GM03348 (cell line): ENCODE data around the gene RPS8.
"Not testable (repeated sequence)": the region's sequence is repeated elsewhere in the genome, so short reads cannot be mapped to it uniquely, and the experiment has no call there.

Experiments used
- DNase-seq: peaks from one replicate; pipeline ENCODE4 v3.0.0; 2012; ENCODE audit warnings: low spot score

RPS8 gene

DNA sequence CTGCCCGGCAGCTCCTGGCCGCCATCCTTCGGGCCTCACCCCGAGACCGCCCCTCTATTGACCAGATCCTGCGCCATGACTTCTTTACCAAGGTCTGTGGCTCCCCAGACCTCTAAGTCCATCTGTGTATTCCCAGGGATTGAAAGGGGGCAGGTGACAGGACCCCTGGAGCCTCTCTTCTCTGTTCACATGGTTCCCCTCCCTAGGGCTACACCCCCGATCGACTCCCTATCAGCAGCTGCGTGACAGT lies 27.6 kb downstream of the RPS8 start:
- DNase-seq, result no peak

DNA sequence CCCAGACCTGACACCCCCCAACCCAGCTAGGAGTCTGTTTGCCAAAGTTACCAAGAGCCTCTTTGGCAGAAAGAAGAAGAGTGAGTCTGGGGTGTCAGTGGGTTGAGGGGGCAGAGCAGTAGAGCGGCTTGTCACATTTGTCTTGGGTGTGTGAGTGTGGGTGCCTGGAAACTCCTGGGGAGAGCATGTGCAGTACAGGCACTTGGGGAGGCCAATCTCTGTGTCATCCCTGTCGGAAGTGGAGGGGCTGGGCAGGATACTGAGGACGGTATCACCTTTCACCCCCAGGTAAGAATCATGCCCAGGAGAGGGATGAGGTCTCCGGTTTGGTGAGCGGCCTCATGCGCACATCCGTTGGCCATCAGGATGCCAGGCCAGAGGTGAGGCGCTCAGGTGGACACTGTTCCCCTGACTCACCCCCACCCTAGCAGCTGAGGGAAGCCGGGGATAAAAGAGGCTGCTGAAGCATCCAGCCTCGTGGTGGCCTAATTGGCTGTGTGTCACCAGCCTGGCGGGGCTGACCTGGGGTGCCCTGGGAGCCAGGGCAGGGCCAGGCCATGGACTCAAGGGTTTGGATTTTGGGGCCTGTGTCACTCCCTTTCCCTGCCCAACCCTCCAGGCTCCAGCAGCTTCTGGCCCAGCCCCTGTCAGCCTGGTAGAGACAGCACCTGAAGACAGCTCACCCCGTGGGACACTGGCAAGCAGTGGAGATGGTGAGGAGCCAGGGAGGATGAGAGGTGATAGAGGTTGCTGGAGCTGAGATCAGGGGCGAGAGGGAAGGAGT lies 28.2 kb downstream of the RPS8 start:
- DNase-seq, result no peak

DNA sequence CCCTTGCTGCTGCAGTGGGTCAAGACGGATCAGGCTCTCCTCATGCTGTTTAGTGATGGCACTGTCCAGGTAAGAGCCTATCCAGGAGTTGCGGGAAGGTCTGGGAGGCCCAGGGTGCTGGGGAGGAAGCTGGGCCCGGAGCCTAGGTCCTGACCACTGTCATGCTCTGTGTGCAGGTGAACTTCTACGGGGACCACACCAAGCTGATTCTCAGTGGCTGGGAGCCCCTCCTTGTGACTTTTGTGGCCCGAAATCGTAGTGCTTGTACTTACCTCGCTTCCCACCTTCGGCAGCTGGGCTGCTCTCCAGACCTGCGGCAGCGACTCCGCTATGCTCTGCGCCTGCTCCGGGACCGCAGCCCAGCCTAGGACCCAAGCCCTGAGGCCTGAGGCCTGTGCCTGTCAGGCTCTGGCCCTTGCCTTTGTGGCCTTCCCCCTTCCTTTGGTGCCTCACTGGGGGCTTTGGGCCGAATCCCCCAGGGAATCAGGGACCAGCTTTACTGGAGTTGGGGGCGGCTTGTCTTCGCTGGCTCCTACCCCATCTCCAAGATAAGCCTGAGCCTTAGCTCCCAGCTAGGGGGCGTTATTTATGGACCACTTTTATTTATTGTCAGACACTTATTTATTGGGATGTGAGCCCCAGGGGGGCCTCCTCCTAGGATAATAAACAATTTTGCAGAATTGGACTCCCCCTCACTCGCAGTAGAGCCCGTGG lies 30.1 kb downstream of the RPS8 start:
- DNase-seq, result no peak

DNA sequence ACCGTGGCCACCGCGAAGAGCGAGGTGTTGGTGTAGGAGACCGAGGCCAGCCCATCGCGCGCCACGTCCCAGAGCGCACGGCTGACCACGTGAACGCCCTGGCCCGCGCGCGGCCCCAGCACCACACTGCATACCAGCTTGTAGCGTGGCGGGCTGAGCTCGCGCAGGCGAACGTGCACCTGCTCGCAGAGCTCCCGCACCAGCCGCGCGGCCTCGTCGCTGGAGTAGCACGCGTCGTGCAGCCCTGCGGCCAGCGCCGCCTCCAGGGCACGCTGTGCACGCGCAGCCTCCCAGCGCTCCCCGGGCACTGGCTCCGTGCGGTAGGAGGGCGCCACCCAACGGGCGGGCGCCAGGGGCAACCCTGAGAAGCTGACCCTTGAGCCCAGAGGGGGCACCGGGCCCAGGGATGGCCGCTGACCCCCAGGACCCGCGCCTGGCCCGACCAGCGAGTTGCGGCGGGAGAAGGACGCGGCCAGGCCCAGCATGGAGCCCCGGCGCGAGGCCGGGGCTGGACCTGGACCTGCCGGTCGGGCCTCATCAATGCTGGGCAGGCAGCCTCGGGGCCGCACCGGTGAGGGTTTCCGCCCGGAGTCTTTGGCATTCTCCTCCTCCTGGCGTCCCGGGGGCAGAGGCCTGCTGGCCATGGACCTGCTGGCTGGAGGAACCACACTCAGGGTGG lies 30.8 kb downstream of the RPS8 start:
- no peak for DNase-seq

DNA sequence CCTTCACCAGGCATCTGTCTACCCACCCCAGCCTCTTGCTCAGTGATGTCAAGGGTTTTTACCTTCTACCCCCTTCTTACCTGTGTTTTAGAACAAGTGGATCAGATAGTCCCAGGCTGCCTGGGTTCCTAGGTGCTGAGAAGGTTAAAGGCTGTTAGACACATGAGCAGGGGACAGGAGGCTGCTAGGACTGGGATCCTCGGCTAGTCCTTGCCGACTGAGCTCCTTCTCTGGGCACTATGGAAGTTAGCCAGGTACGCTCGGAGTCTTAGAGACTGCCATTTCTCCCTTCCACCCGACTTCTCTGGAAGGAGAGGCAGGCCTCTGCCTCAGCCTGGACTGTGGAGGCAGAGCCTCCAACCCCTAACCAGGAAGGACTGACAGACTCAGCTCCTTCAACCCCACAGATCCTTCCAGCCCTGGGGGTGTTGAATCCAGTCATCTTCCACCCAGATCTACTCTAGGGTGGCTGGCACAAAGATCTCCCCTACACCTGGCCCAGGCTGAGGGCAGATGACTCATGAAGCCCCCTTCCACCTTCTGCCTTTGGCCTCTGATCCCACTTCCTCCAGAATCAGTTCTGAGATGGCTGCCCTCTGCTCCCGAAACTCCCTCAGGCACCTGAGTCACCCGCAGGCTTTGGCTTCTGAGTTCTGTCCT lies 31.5 kb downstream of the RPS8 start, which contains the start of gene DYNLT4:
TSS of gene DYNLT4 (minus strand) at position 648 of the 660 bp plus-strand sequence. CDS start 683 bp downstream, outside the sequence.
- no peak for DNase-seq

DNA sequence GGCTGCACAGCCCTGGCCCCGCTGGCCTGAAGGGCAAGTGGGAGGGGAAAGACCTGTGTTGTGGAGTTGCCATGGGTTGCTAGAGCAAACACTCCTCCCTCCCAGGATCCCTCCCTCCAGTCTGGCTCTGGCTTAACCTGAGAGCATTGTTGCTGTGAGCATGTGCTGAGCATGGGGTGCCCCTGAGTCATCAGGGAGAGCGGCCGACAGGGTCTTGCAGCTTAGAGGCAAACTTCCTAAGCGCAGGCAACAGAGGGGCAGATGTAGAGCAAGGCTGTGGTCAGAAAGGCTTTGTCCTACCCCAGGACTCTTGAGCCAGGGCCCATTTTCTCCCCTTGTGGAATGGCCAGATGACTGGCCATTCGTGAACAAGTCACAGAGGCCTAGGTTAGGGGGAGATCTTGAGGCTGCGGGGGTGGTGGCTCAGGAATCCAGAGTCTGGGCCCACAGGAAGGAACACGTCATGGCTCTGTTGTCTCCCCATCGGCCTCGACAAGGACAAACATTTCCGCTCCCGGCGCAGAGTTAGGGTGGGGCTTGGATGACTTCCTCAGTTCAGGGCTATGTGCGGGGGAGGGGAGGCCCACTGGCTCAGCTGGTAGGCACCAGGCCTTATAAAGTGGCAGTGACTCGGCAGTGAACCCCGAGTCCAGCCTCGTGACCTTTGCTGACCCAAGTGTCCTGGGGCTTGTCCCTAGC lies 32.2 kb downstream of the RPS8 start:
- DNase-seq, result peak; percentile 91

DNA sequence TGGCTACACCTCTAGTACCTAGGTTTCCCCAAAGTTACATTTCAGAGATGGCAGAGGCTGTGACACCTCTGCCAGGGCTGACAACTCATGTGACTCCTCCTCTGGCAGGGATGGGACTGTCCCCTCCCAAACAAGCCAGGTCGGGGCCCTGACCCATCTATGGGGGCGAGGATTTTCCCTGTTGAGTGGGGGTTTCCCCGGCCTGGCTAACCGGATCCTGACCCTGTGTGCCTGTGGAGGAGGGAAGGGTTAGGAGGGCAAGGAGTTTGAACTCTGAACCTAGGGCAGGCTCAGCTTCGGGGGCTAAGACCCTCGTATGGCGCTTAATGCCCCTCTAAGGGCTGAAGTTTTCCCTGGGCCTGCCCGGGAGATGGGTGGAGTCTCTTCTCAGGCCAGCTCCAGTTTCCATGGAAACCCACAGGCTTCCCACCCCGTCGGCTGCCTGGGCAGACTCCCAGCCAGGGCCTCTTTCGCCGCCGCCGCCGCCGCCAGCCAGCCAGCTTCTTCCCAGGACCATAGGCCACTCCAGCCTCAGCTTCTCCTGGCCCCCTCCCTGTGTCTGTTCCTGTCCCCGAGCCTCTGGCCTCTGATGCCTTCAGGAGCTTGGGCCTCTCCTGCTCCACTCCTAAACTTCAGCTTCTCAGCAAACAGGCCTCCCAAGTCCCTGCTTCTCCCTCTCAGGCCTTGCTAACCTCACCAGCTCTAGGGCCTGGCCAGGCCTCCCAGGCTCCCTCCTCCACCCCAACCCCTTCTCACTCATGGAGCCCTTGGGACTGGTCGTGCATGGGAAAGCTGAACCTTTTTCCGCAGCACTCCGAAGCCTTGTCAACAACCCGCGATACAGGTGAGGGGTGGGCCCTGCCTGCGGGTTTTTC lies 33.0 kb downstream of the RPS8 start, which contains the start of gene BTBD19:
TSS of gene BTBD19 (plus strand) at position 461 of the 875 bp plus-strand sequence. CDS start at position 759, 298 bp downstream.
- peak; percentile 93 for DNase-seq

DNA sequence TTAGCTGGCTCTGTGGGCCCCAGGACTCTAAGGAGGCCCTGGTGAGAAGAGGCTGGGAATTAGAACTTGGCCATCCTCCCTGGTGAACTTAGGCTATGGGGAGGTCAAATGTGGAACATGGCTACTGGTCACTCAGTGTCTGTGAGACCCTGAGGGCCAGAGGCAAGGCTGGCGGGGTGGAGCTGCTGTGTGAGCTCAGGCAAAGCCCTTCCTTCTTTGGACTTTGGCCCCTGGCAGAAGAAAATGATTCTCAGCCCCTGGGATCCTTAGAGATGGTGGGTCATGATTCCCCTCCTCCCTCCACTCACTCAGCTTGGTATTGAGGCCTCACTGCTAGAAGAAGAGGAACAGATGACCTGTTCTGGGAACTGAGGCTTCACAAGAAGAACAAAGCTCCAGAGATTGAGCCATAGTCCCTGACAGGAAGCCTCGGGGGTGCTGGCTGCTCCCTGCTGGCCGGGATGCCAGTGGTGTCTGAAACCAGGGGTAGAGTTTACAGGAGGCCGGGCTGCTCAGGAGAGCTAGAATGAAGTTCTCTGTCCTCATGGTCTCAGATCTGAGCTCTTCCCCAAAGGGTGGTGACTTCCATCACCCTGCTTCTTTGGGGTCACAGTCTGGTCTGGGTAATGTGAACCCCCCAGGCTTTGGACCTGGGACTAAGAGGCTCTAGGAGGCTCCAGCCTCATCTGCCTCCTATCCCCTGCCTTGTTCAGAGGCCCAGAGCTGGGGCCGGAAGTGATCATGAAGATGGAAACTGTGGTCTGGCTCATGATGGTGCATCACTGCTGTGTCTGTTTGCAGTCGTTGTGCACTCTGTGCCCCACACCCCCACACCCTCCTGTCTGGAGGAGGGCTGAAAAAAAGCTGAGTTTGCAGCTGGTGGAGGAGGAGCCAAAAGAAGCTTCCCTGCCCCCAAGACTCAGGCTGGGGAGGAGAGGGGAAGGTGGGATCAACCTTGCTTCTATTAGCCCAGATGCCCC lies 33.9 kb downstream of the RPS8 start:
- peak; percentile 53 for DNase-seq

DNA sequence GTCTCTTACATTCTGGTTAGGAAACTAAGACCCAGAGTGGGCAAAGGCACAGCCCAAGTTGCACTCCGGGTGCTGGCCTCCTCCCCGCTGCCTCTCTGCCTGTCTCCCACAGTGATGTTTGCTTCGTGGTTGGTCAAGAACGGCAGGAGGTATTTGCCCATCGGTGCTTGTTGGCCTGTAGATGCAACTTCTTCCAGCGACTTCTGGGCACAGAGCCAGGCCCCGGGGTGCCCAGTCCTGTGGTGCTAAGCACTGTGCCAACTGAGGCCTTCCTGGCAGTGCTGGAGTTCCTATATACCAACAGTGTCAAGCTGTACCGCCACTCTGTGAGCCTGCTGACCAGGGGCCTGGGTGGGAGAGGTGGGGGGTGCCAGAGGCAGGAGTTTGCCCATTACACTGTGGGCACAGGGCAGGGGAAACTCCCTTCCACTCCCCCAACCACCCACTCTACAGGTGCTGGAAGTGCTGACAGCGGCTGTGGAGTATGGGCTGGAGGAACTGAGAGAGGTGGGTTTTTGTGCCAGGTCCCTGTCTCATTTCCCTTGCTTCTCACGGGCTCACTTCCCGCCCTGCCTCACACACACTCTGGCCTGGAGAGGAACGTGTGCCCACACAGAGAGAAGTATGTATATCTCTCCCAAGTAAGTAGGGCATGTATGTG lies 34.9 kb downstream of the RPS8 start:
- DNase-seq, result no peak

DNA sequence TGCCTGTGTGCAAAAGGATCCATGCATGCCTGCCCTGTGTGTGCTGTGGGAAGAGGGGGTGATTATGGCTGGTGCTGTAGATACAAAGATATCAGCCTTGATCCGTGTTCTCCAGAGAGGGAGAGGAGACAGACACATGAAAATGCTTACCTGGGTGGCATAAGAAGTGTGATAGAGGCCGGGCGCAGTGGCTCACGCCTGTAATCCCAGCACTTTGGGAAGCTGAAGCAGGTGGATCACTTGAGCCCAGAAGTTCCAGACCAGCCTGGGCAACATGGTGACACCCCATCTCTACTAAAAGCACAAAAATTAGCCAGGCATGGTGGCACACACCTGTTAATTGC lies 35.4 kb downstream of the RPS8 start:
- DNase-seq, result not testable (repeated sequence)

DNA sequence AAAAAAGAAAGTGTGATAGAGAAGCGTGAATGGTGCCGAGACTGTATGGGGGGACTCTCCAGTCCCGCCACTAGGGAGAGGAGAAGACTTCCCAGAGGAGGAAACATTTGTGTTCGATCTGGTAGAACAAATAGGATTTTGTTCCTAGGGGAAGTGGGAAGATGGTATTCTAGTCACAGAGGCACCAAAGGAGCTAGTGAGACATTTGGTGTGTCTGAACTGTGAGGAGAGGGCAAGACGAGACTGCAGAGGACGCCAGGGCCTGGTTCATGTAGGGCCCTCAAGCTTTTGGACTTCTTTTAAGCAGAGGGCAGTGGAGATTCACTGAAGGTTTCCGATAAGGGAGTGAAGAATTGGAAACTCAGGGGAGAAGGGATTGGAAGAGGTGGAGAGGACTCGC lies 35.9 kb downstream of the RPS8 start:
- DNase-seq, result no peak

DNA sequence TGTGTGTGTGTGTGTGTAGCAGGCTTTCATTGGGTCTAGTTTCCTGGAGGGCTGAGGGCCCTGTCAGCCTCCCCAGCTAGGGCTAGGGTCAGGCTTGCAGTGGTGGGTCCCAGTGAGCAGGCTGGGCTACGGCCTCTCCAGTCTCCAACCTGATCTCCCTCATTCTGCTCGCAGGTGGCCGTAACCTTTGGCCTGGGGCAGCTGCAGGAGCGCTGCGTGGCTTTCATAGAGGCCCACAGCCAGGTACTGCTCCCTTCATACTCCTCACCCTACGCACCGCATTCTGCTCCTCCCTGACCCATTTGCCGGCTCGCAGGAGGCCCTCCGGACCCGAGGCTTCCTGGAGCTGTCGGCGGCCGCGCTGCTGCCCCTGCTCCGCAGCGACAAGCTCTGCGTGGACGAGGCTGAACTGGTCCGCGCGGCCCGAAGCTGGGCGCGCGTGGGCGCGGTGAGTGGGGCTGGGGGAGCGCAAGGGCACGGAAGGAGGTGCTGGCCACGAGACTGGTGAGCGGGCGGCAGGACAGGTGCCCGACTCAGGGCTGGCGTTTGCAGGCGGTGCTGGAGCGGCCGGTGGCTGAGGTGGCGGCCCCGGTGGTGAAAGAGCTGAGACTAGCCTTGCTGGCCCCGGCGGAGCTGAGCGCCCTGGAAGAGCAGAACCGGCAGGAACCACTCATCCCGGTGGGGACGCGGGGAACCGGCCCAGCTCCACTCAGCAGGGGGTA lies 37.6 kb downstream of the RPS8 start:
- no peak for DNase-seq

DNA sequence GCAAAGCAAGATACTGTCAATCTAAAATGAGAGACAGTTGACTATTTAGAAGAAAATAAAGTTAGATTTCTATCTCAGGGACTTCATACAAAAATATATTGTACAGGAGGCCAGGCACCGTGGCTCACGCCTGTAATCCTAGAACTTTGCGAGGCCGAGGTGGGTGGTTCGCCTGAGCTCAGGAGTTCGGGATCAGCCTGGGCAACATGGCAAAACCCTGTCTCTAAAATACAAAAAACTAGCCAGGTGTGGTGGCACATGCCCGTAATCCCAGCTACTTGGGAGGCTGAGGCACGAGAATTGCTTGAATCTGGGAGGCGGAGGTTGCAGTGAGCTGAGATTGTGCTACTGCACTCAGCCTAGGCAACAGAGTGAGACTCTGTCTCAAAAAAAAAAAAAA lies 40.6 kb downstream of the RPS8 start:
- not testable (repeated sequence) for DNase-seq

DNA sequence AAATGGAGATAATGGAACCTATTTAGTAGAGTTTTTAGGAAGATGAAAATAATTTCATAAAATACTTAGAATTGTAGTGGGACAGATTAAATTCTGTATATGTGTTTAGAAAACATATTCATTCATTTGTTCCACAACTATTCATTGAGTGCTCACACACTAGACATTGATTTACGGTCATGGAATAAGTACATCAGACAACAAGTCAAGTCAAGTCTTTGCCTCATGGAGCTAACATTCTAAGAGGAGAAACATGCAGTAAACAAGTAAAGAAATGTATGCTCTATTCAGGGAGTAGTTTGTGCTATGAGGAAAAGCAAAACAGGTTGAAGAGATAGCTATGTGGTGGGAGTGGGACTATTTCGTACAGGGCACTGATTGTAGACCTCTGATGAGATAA lies 42.0 kb downstream of the RPS8 start:
- DNase-seq, result no peak

DNA sequence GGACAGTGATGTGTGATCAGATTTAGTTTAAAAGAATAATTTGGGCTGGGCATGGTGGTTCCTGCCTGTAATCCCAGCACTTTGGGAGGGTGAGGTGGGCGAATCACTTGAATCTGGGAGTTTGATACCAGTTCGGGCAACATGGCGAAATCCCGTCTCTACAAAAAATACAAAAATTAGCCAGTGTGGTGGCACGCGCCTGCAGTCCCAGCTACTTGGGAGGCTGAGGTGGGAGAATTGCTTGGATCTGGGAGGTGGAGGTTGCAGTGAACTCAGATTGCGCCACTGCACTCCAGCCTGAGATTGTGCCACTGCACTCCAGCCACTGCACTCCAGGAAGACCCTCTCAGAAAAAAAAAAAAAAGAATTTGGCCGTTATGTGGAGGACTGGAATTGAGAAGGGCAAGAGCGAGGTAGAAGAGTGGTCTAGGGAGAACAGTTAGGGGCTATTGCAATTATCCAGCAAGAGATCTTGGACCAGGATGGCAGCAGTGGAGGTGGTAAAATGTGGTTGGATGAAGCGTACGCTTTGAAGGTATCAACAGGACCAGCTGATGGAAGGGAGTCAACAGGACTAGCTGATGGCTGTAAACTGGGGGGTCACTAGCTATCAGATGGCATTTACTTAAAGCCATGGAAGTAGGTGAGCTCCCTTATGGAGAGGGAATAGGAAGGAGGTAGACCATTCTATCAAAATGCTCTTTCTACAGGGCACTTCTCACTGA lies 42.6 kb downstream of the RPS8 start:
- no peak for DNase-seq

DNA sequence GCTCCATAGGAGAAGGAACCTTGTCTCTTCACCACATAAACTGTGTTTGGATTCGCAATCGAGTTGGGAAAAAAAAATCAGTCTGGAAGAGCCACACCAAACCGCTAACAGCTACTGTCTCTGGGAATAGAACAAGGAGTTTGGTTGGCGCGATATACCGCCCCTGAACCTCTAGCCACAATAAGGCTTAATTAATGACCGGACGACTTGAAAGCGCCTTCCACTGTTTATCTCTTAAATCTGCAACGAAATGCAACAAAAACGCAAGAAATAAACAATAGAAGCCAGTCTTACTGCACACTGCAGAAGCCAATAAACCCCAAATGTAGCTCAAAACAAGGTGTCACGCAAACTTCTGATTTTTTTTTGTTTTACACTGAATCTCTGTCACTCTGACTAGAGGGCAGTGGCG lies 43.9 kb downstream of the RPS8 start:
- DNase-seq, result no peak

DNA sequence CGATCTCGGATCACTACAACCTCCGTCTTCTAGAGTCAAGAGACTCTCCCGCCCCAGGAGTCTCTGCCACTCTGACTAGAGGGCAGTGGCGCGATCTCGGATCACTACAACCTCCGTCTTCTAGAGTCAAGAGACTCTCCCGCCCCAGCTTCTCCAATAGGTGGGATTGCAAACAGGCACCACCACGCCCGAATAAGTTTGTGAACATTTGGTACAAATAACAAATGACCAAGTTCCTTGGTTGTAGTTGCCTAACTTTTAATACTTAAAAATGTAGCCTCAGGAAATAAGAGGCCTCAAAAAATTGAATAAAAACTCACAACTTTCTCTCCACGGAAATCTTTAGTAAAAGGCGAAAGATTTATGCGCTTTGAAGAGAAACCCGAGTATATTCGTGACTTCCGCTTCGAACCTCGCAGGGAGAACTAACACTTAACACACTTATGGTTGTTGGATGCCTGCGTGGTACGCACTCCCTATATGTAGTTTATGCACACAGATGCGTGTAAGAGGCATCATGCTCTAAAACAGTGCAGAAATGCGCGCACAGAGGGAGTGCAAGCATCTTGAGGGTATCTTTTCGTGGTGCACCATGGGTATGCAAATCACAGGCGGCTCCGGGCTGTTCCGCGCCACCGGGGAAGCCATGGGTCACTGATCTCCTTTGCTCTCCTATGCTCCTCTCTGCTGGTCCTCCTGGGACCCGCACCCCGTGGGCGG lies 44.4 kb downstream of the RPS8 start:
- DNase-seq, result peak; percentile 82
